Panc1 (cell line): ENCODE data around the gene PDS5B. TPM values are rescaled to one million over a fixed set of nuclear protein-coding genes. Genes with fewer than 3 reads are reported as not detected.

Experiments used
- ATAC-seq: fragments of 200-7000 bp; cut with Tn5 transposase; 2 replicates; pipeline ENCODE4 v1.9.1; 2020; ENCODE audit warnings: mild to moderate bottlenecking, moderate library complexity
- BruUV-seq: library from RNA; stranded (reverse); fragments of 400-500 nt; replicated peaks from 2 replicates; lab custom pipeline; 2021; lab: Mats Ljungman, UMichigan
- CTCF ChIA-PET: fragments of 300-600 bp; sonication (Branson Sonifier 250); formaldehyde crosslinking; loops from one replicate; lab custom pipeline; 2022; ENCODE audit warnings: antibody characterized with exemption; lab: Charles Lee
- POLR2A ChIA-PET: fragments of 300-600 bp; sonication (Branson Sonifier 250); formaldehyde crosslinking; loops from one replicate; lab custom pipeline; 2022; ENCODE audit warnings: antibody characterized with exemption; lab: Charles Lee
- DNase-seq: peaks from one replicate; pipeline ENCODE4 v3.0.0-alpha.2; 2010; ENCODE audit warnings: low read depth, low spot score
- H3K27ac ChIP-seq: 2 replicates; pipeline ENCODE4 v1.5.1; 2011; ENCODE audit warnings: mild to moderate bottlenecking, low read length, inconsistent platforms
- H3K27me3 ChIP-seq: fragments of 200-500 bp; sonication (Bioruptor generic); 2 replicates; pipeline ENCODE4 v1.6.0; 2014; ENCODE audit warnings: low read length, inconsistent platforms; ENCODE audit not compliant: control insufficient read depth, insufficient read depth
- H3K36me3 ChIP-seq: fragments of 200-500 bp; sonication (Bioruptor generic); 2 replicates; pipeline ENCODE4 v1.5.1; 2014; ENCODE audit warnings: inconsistent platforms, mild to moderate bottlenecking, low read length, moderate library complexity; ENCODE audit not compliant: control insufficient read depth, insufficient read depth
- H3K4me1 ChIP-seq: 2 replicates; pipeline ENCODE4 v1.5.1; 2011; ENCODE audit warnings: inconsistent platforms, mild to moderate bottlenecking, low read length, moderate library complexity; ENCODE audit not compliant: control insufficient read depth, insufficient read depth
- H3K4me3 ChIP-seq, 2 experiments: 2 replicates each; pipeline ENCODE4 v1.5.1; 2011 to 2012; ENCODE audit warnings: low read depth in 2 of 2, low read length in 2 of 2, mild to moderate bottlenecking in 2 of 2, inconsistent platforms in 1 of 2, moderate library complexity in 1 of 2
- H3K9me3 ChIP-seq: fragments of 200-500 bp; sonication (Bioruptor generic); 2 replicates; pipeline ENCODE4 v1.5.1; 2014; ENCODE audit warnings: low read depth, mild to moderate bottlenecking, inconsistent platforms, low read length, moderate library complexity; ENCODE audit not compliant: control insufficient read depth, insufficient read depth
- POLR2AphosphoS5 ChIP-seq: IDR thresholded peaks from 2 replicates; pipeline ENCODE4 v1.6.1; 2012; ENCODE audit warnings: mild to moderate bottlenecking, low read depth, low read length, moderate library complexity
- SIN3A ChIP-seq: IDR thresholded peaks from 2 replicates; pipeline ENCODE4 v1.6.1; 2012; ENCODE audit warnings: low read depth, mild to moderate bottlenecking, low read length, moderate library complexity, borderline replicate concordance; ENCODE audit not compliant: insufficient read depth
- TCF7L2 ChIP-seq: IDR thresholded peaks from 2 replicates; pipeline ENCODE4 v1.6.1; 2011; ENCODE audit warnings: mild to moderate bottlenecking, low read depth, low read length, inconsistent platforms
- in situ Hi-C: cut with HindIII; loops from 2 replicates; pipeline ENCODE4 v1.10.0; 2016; ENCODE audit warnings: low sequenced_read_pairs, low pct_unique_long_range_greater_than_20kb
- intact Hi-C: fragments of 100-400 bp; cut with micrococcal nuclease; formaldehyde crosslinking; loops from one replicate; pipeline ENCODE4 v1.10.0; 2022; ENCODE audit not compliant: unreplicated experiment
- total RNA-seq: library from RNA; stranded (reverse); gene quantifications from one replicate; pipeline ENCODE4 v1.2.1, GENCODE V29; 2021; ENCODE audit not compliant: unreplicated experiment
- TF ChIP-seq, protein P1 (sequence below): fragments of 450-650 bp; IDR thresholded peaks from 2 replicates; pipeline ENCODE4 v1.5.1; 2017; ENCODE audit warnings: mild to moderate bottlenecking
- TF ChIP-seq, protein P2 (sequence below), 2 experiments: IDR thresholded peaks; 2 replicates each; pipeline ENCODE4 v1.6.1; 2011 to 2012; ENCODE audit warnings: low read depth in 2 of 2, control low read depth in 1 of 2, low read length in 1 of 2, mild to moderate bottlenecking in 1 of 2, moderate library complexity in 1 of 2; ENCODE audit not compliant: insufficient read depth in 1 of 2

PDS5B gene
- total RNA-seq, 1 experiment from 2014 or later = 33.9 TPM

DNA sequence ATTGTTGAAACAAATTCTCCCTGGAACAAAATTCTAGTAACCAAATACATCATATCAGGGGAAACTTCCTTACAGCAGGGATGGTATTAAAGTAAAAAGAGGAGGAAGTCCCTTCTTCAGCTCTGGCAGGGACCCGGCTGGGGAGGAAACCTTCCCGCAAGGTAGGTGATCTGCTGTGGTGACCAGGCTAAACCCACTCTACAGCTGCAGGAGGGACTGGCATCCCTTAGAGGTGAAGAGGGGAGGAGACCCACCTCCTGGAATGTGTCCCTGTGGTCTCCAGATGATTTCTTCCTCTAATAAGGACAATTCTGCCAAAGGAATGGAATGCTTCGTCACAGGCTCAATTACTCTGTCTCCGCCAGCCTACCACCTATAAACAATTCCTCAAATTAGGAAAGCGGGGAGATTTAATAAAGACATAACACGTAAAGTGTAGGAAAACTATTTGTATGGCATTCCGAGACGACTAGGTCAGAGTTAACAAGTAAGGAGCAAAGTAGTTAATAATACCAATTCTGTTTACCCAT lies 637 bp upstream of the PDS5B start:
- Histone ChIP-seq H3K9me3 (no peaks in the 10 kb centered on the region), H3K27ac (peak overlapping the region; percentile 72; the same call in 1 of the 2 replicates), H3K27me3 (no peaks in the 10 kb centered on the region), H3K4me3 (peak overlapping the region; percentile 53 to 78), H3K36me3 (peaks cover 4% of the 10 kb centered on the region; the same call in 1 of the 2 replicates), H3K4me1 (peaks cover 9% of the 10 kb centered on the region)
- in situ Hi-C loops = no loop called here
- ChIA-PET CTCF (interaction anchor here (0.5 to 1.0 kb wide), 3 partner anchors 57 to 708 kb away, joined by 3 to 7 read pairs (median 3); no protein-coding TSS in a partner anchor), POLR2A (no interaction called here)
- no TSS peak for BruUV-seq
- DNase-seq (no peak), ATAC-seq (no peak)
- intact Hi-C loops = loop anchor here (5.0 kb wide), 1 partner anchor 52 kb away; no protein-coding TSS in a partner anchor
- TF ChIP-seq, protein P1, sequence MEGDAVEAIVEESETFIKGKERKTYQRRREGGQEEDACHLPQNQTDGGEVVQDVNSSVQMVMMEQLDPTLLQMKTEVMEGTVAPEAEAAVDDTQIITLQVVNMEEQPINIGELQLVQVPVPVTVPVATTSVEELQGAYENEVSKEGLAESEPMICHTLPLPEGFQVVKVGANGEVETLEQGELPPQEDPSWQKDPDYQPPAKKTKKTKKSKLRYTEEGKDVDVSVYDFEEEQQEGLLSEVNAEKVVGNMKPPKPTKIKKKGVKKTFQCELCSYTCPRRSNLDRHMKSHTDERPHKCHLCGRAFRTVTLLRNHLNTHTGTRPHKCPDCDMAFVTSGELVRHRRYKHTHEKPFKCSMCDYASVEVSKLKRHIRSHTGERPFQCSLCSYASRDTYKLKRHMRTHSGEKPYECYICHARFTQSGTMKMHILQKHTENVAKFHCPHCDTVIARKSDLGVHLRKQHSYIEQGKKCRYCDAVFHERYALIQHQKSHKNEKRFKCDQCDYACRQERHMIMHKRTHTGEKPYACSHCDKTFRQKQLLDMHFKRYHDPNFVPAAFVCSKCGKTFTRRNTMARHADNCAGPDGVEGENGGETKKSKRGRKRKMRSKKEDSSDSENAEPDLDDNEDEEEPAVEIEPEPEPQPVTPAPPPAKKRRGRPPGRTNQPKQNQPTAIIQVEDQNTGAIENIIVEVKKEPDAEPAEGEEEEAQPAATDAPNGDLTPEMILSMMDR = no peak
- TF ChIP-seq POLR2AphosphoS5 = no peak
- TF ChIP-seq, protein P2, sequence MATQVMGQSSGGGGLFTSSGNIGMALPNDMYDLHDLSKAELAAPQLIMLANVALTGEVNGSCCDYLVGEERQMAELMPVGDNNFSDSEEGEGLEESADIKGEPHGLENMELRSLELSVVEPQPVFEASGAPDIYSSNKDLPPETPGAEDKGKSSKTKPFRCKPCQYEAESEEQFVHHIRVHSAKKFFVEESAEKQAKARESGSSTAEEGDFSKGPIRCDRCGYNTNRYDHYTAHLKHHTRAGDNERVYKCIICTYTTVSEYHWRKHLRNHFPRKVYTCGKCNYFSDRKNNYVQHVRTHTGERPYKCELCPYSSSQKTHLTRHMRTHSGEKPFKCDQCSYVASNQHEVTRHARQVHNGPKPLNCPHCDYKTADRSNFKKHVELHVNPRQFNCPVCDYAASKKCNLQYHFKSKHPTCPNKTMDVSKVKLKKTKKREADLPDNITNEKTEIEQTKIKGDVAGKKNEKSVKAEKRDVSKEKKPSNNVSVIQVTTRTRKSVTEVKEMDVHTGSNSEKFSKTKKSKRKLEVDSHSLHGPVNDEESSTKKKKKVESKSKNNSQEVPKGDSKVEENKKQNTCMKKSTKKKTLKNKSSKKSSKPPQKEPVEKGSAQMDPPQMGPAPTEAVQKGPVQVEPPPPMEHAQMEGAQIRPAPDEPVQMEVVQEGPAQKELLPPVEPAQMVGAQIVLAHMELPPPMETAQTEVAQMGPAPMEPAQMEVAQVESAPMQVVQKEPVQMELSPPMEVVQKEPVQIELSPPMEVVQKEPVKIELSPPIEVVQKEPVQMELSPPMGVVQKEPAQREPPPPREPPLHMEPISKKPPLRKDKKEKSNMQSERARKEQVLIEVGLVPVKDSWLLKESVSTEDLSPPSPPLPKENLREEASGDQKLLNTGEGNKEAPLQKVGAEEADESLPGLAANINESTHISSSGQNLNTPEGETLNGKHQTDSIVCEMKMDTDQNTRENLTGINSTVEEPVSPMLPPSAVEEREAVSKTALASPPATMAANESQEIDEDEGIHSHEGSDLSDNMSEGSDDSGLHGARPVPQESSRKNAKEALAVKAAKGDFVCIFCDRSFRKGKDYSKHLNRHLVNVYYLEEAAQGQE (IDR thresholded peaks at IDR 0.05; ENCODE audit: insufficient read depth in 1 of 2, low read depth in 2 of 2, low read length in 1 of 2) = no peak
- TF ChIP-seq TCF7L2 = no peak
- TF ChIP-seq SIN3A = no peak

DNA sequence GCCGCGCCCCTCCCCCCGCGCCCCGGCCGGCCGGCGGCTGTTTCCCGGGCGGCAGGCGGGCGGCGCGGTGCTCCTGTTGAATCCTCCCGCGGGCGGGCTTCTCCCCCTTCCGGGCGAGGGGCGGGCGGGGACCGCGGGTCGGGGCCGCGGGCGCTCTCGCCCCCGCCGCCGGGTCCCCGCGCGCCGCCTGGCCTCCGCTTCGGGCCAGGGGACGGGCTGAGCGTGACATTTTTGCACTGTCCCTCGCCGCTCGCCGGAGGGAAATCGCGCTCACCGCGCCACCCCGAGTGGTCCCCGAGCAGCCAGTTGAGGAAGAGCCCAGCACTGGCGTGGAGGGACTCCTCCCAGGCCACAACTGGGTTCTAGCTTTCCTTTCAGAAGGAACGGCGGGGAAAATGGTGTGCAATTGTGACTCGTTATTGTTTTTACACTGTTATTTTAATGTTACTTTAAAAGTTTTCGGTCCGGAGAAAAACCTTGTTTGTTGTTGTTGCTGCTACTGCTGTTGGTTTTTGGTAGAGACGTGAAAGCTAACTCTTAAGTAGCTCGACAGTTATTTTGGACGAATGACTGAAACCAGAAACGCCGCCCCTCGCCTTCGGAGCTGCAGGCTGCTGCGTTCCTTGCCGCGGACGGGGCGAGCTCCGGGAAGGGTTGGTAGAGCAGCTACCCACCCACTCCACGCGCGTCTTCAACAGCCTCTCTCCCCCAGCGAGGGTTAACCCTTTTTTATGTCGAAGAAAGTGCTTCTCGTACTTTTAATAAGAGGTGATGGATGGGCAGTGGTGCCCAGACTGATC lies 959 bp downstream of the PDS5B start:
- Histone ChIP-seq H3K9me3 (no peaks in the 10 kb centered on the region), H3K4me1 (peaks cover 9% of the 10 kb centered on the region), H3K27ac (peak overlapping the region; percentile 79), H3K4me3 (peak overlapping the region; percentile 78 to 86), H3K27me3 (no peaks in the 10 kb centered on the region), H3K36me3 (peaks cover 4% of the 10 kb centered on the region; the same call in 1 of the 2 replicates)
- no TSS peak for BruUV-seq
- peak; percentile 74 for ATAC-seq
- in situ Hi-C loops = no loop called here
- TF ChIP-seq, protein P1 = no peak
- TF ChIP-seq SIN3A (no peak), POLR2AphosphoS5 (no peak), TCF7L2 (no peak)
- TF ChIP-seq, protein P2 (IDR thresholded peaks at IDR 0.05; ENCODE audit: insufficient read depth in 1 of 2, low read depth in 2 of 2, low read length in 1 of 2) = no peak
- CTCF ChIA-PET = interaction anchor here (1.0 to 1.2 kb wide), 2 partner anchors 52 to 64 kb away, joined by 3 to 5 read pairs; no protein-coding TSS in a partner anchor
- POLR2A ChIA-PET = interaction anchor here (0.7 kb wide), 1 partner anchor 121 kb away, joined by 3 read pairs; no protein-coding TSS in a partner anchor
- no peak for DNase-seq
- intact Hi-C loops = loop anchor here (5.0 kb wide), 1 partner anchor 50 kb away; no protein-coding TSS in a partner anchor
